IMR-90 (cell line): ENCODE measurements around the gene SLC22A31. TPM values are rescaled to one million over a fixed set of nuclear protein-coding genes. Genes with fewer than 3 reads are reported as not detected.

Experiments
- ATAC-seq: fragments of 200-7000 bp; cut with Tn5 transposase; 2 replicates; pipeline ENCODE4 v1.9.1; 2020; ENCODE audit warnings: low read depth, mild to moderate bottlenecking, moderate library complexity
- BruUV-seq: library from RNA; stranded (reverse); fragments of 400-500 nt; replicated peaks from 2 replicates; lab custom pipeline; 2021; lab: Mats Ljungman, UMichigan
- CTCF ChIA-PET: fragments of 300-600 bp; formaldehyde crosslinking; extraction: SDS; loops from one replicate; lab custom pipeline; 2021; ENCODE audit warnings: antibody characterized with exemption; lab: Yijun Ruan, JAX
- POLR2A ChIA-PET: fragments of 300-600 bp; sonication (Branson Sonifier 250); formaldehyde crosslinking; loops from one replicate; lab custom pipeline; 2022; ENCODE audit warnings: antibody characterized with exemption; ENCODE audit not compliant: unreplicated experiment; lab: Charles Lee
- DNase-seq: peaks from one replicate; pipeline ENCODE4 v3.0.0; 2013
- H2AFZ ChIP-seq: replicated peaks from 2 replicates; pipeline ENCODE3; 2013; ENCODE audit warnings: low read length, mild to moderate bottlenecking; ENCODE audit not compliant: poor library complexity
- H2AK5ac ChIP-seq: 2 replicates; pipeline ENCODE4 v1.6.1; 2013; ENCODE audit warnings: low read depth, low read length, inconsistent platforms
- H2AK9ac ChIP-seq: replicated peaks from 2 replicates; pipeline ENCODE3; 2013; ENCODE audit warnings: mild to moderate bottlenecking, low read depth, low read length, moderate library complexity; ENCODE audit not compliant: poor library complexity
- H2BK120ac ChIP-seq: 2 replicates; pipeline ENCODE4 v1.6.1; 2013; ENCODE audit warnings: low read depth, low read length, inconsistent platforms
- H2BK15ac ChIP-seq: 3 replicates; pipeline ENCODE4 v1.6.1; 2013; ENCODE audit warnings: low read depth, low read length, inconsistent platforms
- H2BK20ac ChIP-seq: 2 replicates; pipeline ENCODE4 v1.6.1; 2013; ENCODE audit warnings: low read depth, mild to moderate bottlenecking, inconsistent platforms, low read length, moderate library complexity
- H2BK5ac ChIP-seq: 2 replicates; pipeline ENCODE4 v1.6.1; 2013; ENCODE audit warnings: mild to moderate bottlenecking, low read depth, low read length, inconsistent platforms; ENCODE audit not compliant: poor library complexity, severe bottlenecking
- H3K14ac ChIP-seq: replicated peaks from 2 replicates; pipeline ENCODE4 v1.6.1; 2013; ENCODE audit warnings: low read depth, low read length, inconsistent platforms
- H3K18ac ChIP-seq: 2 replicates; pipeline ENCODE4 v1.6.1; 2013; ENCODE audit warnings: low read depth, low read length, control low read depth
- H3K23ac ChIP-seq: 2 replicates; pipeline ENCODE4 v1.6.1; 2013; ENCODE audit warnings: low read depth, low read length, inconsistent platforms
- H3K27ac ChIP-seq: 2 replicates; pipeline ENCODE4 v1.5.1; 2013; ENCODE audit warnings: mild to moderate bottlenecking, control low read depth, low read length; ENCODE audit not compliant: insufficient read depth
- H3K27me3 ChIP-seq: 2 replicates; pipeline ENCODE4 v1.6.1; 2013; ENCODE audit warnings: low read length; ENCODE audit not compliant: control insufficient read depth, insufficient read depth
- H3K36me3 ChIP-seq: 2 replicates; pipeline ENCODE4 v1.6.1; 2013; ENCODE audit warnings: low read length, mixed read lengths; ENCODE audit not compliant: control insufficient read depth, insufficient read depth
- H3K4ac ChIP-seq: 2 replicates; pipeline ENCODE4 v1.6.1; 2013; ENCODE audit warnings: low read depth, low read length, inconsistent platforms
- H3K4me1 ChIP-seq: 2 replicates; pipeline ENCODE4 v1.6.1; 2013; ENCODE audit warnings: low read length, mixed read lengths; ENCODE audit not compliant: control insufficient read depth, insufficient read depth
- H3K4me2 ChIP-seq: 2 replicates; pipeline ENCODE4 v1.6.1; 2013; ENCODE audit warnings: low read depth, mild to moderate bottlenecking, control low read depth, low read length, moderate library complexity
- H3K4me3 ChIP-seq: 2 replicates; pipeline ENCODE4 v1.5.1; 2013; ENCODE audit warnings: low read depth, mild to moderate bottlenecking, control low read depth, low read length, moderate library complexity; ENCODE audit not compliant: insufficient read depth
- H3K56ac ChIP-seq: 2 replicates; pipeline ENCODE4 v1.6.1; 2013; ENCODE audit warnings: low read length, inconsistent platforms; ENCODE audit not compliant: insufficient read depth; ENCODE audit errors: extremely low read depth
- H3K79me1 ChIP-seq, 2 experiments: 2 replicates each; pipeline ENCODE4 v1.6.1; 2013; ENCODE audit warnings: low read length in 2 of 2, inconsistent platforms in 1 of 2, low read depth in 1 of 2
- H3K9ac ChIP-seq: 2 replicates; pipeline ENCODE4 v1.6.1; 2013; ENCODE audit warnings: low read depth, low read length, control low read depth
- H3K9me1 ChIP-seq: 2 replicates; pipeline ENCODE4 v1.6.1; 2013; ENCODE audit warnings: low read length, inconsistent platforms; ENCODE audit not compliant: insufficient read depth
- H3K9me3 ChIP-seq: 2 replicates; pipeline ENCODE4 v1.6.1; 2013; ENCODE audit warnings: low read length; ENCODE audit not compliant: control insufficient read depth, insufficient read depth
- H4K20me1 ChIP-seq: 2 replicates; pipeline ENCODE4 v1.6.1; 2013; ENCODE audit warnings: low read length, inconsistent platforms; ENCODE audit not compliant: insufficient read depth
- H4K5ac ChIP-seq: 2 replicates; pipeline ENCODE4 v1.6.1; 2013; ENCODE audit warnings: mild to moderate bottlenecking, low read depth, low read length, control low read depth
- H4K8ac ChIP-seq, 2 experiments: 2 replicates each; pipeline ENCODE4 v1.6.1; 2013; ENCODE audit warnings: low read depth in 2 of 2, low read length in 2 of 2, control low read depth in 1 of 2, inconsistent platforms in 1 of 2
- H4K91ac ChIP-seq: 2 replicates; pipeline ENCODE4 v1.6.1; 2013; ENCODE audit warnings: low read depth, low read length, inconsistent platforms; ENCODE audit not compliant: insufficient read depth
- BHLHE40 ChIP-seq: fragments of 150-350 bp; IDR thresholded peaks from 2 replicates; pipeline ENCODE4 v1.6.1; 2016; ENCODE audit warnings: mild to moderate bottlenecking, low read depth, low read length
- CEBPB ChIP-seq: IDR thresholded peaks from 2 replicates; pipeline ENCODE4 v1.6.1; 2012; ENCODE audit warnings: low read depth, low read length, improper control_type of control experiment
- CHD1 ChIP-seq: IDR thresholded peaks from 2 replicates; pipeline ENCODE4 v1.6.1; 2012; ENCODE audit warnings: low read depth, low read length, improper control_type of control experiment
- ELK1 ChIP-seq: fragments of 150-350 bp; IDR thresholded peaks from 2 replicates; pipeline ENCODE4 v1.6.1; 2016; ENCODE audit warnings: low read depth, mild to moderate bottlenecking, low read length, moderate library complexity, borderline replicate concordance
- FOS ChIP-seq: fragments of 150-350 bp; IDR thresholded peaks from 2 replicates; pipeline ENCODE4 v1.6.1; 2016; ENCODE audit warnings: low read depth, low read length
- MAFK ChIP-seq: IDR thresholded peaks from 2 replicates; pipeline ENCODE4 v1.6.1; 2012; ENCODE audit warnings: low read depth, low read length, improper control_type of control experiment
- MAZ ChIP-seq: IDR thresholded peaks from 2 replicates; pipeline ENCODE4 v1.6.1; 2012; ENCODE audit warnings: low read depth, mild to moderate bottlenecking, low read length, improper control_type of control experiment, moderate library complexity, borderline replicate concordance
- MXI1 ChIP-seq: IDR thresholded peaks from 2 replicates; pipeline ENCODE4 v1.6.1; 2012; ENCODE audit warnings: low read depth, mild to moderate bottlenecking, low read length, moderate library complexity, borderline replicate concordance
- NFE2L2 ChIP-seq: fragments of 150-350 bp; IDR thresholded peaks from 2 replicates; pipeline ENCODE4 v1.6.1; 2016; ENCODE audit warnings: low read depth, mild to moderate bottlenecking, low read length
- POLR2A ChIP-seq: IDR thresholded peaks from 2 replicates; pipeline ENCODE4 v1.6.1; 2012; ENCODE audit warnings: mild to moderate bottlenecking, low read depth, low read length
- RAD21 ChIP-seq: IDR thresholded peaks from 2 replicates; pipeline ENCODE4 v1.6.1; 2012; ENCODE audit warnings: low read length, improper control_type of control experiment
- RCOR1 ChIP-seq: IDR thresholded peaks from 2 replicates; pipeline ENCODE4 v1.6.1; 2012; ENCODE audit warnings: mild to moderate bottlenecking, low read length, improper control_type of control experiment; ENCODE audit not compliant: insufficient replicate concordance
- RFX5 ChIP-seq: IDR thresholded peaks from 2 replicates; pipeline ENCODE4 v1.8.0; 2012; ENCODE audit warnings: low read depth, mild to moderate bottlenecking, low read length, moderate library complexity
- USF2 ChIP-seq: fragments of 150-350 bp; IDR thresholded peaks from 2 replicates; pipeline ENCODE4 v1.6.1; 2017; ENCODE audit warnings: mild to moderate bottlenecking, antibody characterized with exemption, low read length, low read depth
- WGBS, 2 experiments: methylation state at CpG; one replicate each; pipeline versions ENCODE4 v1.1.5 to v1.1.7; 2013; ENCODE audit warnings: missing lambda C conversion rate in 2 of 2; ENCODE audit not compliant: insufficient read length in 1 of 2; ENCODE audit errors: extremely low coverage in 2 of 2; 5-methylcytosine and 5-hydroxymethylcytosine counted together
- dilution Hi-C: fragments of 300-500 bp; cut with HindIII; formaldehyde crosslinking; loops from one replicate; pipeline ENCODE4 v1.14.3; 2018; ENCODE audit warnings: low sequenced_read_pairs; ENCODE audit not compliant: unreplicated experiment
- in situ Hi-C: fragments of 300-500 bp; cut with MboI; formaldehyde crosslinking; loops from 3 replicates; pipeline ENCODE4 v1.14.3; 2019; ENCODE audit warnings: low sequenced_read_pairs, inconsistent platforms, mixed read lengths
- intact Hi-C: fragments of 100-400 bp; cut with micrococcal nuclease; formaldehyde crosslinking; loops from 2 replicates; pipeline ENCODE4 v1.10.0; 2022
- polyA plus RNA-seq, 3 experiments: library from polyadenylated mRNA; depleted of rRNA; stranded (reverse); fragments of >200 nt; gene quantifications; 2 replicates each; pipeline ENCODE4 v1.2.3, GENCODE V29; 2012; ENCODE audit warnings: low replicate concordance in 1 of 3
- total RNA-seq: library from RNA; depleted of rRNA; stranded (reverse); fragments of >200 nt; gene quantifications from 2 replicates; pipeline ENCODE4 v1.2.3, GENCODE V29; 2012

SLC22A31 gene
- total and polyA plus RNA-seq, 2 of the 4 experiments (the other 2 are of a cell fraction) = 0.18 to 5.5 TPM

- no peak for TF ChIP-seq NFE2L2
- TF ChIP-seq BHLHE40 = no peak
- no peak for TF ChIP-seq USF2
Observed at GRCh38 chr16:89237733-89238132, 37.4 kb upstream of the SLC22A31 start (continued).

GRCh38 chr16:89233678-89234490 lies 33.5 kb upstream of the SLC22A31 start:
- H4K20me1 ChIP-seq = no peaks in the 10 kb centered on the region
- no peak overlapping the region for H4K5ac ChIP-seq
- no peak overlapping the region for H2BK20ac ChIP-seq
- H2AK9ac ChIP-seq = no peak overlapping the region
- H3K4me2 ChIP-seq = no peak overlapping the region
- H3K4ac ChIP-seq = no peak overlapping the region
- H2BK15ac ChIP-seq = no peak overlapping the region
- H3K9me1 ChIP-seq = 0 out of 2 replicates have a peak, but pooled peaks cover 3% of the 10 kb centered on the region
- no peaks in the 10 kb centered on the region for H3K27me3 ChIP-seq
- H2AFZ ChIP-seq = no peak overlapping the region
- H3K23ac ChIP-seq = no peak overlapping the region
- CTCF ChIA-PET = no interaction called here
- H3K4me3 ChIP-seq = no peak overlapping the region
- H3K4me1 ChIP-seq = no peaks in the 10 kb centered on the region
- H2AK5ac ChIP-seq = no peak overlapping the region
- no peak overlapping the region for H4K91ac ChIP-seq
- POLR2A ChIA-PET = no interaction called here
- no peak overlapping the region for H2BK120ac ChIP-seq
- peaks cover 22% of the 10 kb centered on the region for H3K9me3 ChIP-seq
- WGBS, 2 experiments = 98% methylated on average over 9 of the region's 16 CpGs; no CpG with 5 or more reads in 1 of the 2 experiments
- no peak for ATAC-seq
- no peak overlapping the region for H4K8ac ChIP-seq
- peaks cover 48% of the 10 kb centered on the region for H3K36me3 ChIP-seq
- in situ Hi-C loops (no loop called here), intact Hi-C loops (no loop called here), dilution Hi-C loops (no loop called here)
- no TSS peak for BruUV-seq
- H3K9ac ChIP-seq = no peak overlapping the region
- DNase-seq = no peak
- no peak overlapping the region for H2BK5ac ChIP-seq
- H3K18ac ChIP-seq = no peak overlapping the region
- H3K56ac ChIP-seq = no peak overlapping the region
- no peak overlapping the region for H3K27ac ChIP-seq
- H3K14ac ChIP-seq = no peak overlapping the region
- H3K79me1 ChIP-seq = peaks cover 15 to 30% of the 10 kb centered on the region in 2 experiments
- TF ChIP-seq ELK1 = no peak
- no peak for TF ChIP-seq MXI1
- TF ChIP-seq RAD21 = no peak
- no peak for TF ChIP-seq BHLHE40
- TF ChIP-seq RFX5 = no peak
- no peak for TF ChIP-seq CHD1
- TF ChIP-seq NFE2L2 = no peak
- no peak for TF ChIP-seq RCOR1
- TF ChIP-seq POLR2A = no peak
- no peak for TF ChIP-seq USF2
- no peak for TF ChIP-seq MAZ
- no peak for TF ChIP-seq CEBPB
- TF ChIP-seq MAFK = no peak
- TF ChIP-seq FOS = no peak
